AG08395 (cell line): Measurements from ENCODE around the gene DCP1B.

Source experiments
- DNase-seq: peaks from one replicate; pipeline ENCODE4 v3.0.0; 2012; ENCODE audit warnings: mixed read lengths, low spot score

Gene DCP1B

DNA sequence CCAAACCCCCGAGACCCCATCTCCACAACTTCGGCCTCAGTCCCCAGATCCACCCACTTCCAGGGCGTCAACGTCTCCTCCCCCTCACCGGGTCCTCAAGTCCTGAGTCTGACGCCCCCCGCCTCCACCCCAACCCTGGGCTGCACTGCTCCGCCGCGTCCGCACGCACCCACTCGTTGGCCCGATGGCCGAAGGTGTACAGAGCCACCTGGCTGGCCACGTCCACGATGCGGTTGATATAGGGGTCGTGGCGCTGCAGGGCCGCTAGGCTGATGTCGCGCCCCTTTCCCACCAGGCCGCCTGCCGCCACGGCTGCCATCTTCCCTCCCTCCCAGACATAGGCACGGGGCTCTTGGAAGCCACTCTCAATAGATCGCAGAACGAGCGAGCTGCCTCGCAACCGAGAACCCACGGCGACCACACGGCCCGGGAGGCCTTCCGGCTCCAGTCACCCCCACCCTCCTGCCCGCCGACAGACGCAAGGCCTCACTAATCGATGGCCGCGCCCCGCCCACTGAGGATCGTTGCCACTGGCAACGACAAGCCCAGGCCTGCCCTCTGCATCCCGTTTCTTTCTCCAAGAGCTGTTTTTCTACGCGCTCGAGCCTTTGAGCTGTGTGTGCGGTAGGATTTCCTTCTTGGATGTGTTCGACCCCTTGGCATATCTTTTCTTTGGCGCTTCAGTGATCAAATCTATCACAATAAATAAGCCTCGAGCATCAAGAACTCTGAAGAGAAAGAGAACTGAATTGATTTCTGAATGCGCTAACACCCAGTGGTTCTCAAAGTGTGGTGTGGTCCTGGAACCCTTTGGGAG, at the start of gene DCP1B:
TSS of gene DCP1B (minus strand) at position 345 of the 817 bp plus-strand sequence. CDS start at position 319, 26 bp downstream.
- DNase-seq = peak; percentile 97

DNA sequence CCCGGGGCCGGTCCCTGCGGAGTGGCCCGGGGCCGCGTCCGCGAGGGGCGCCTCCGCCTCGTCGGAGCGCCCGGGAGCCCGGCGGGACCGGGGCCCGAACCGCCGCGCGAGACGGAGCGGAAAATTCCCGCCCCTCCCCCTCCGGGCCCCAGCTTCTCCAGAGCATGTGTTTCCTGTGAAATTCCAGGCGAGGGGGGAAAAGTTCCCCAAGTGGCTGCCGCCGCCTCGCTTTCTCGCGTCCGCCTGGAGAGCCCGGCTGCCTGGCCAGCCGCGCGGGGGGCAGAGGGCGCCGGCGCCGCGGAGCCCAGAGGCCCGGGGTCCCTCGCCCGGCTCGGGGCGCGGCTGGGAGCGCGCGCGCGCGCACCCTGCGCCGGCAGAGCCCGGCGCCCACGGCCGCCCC, 49.4 kb upstream of the DCP1B start:
- peak; percentile 37 for DNase-seq

DNA sequence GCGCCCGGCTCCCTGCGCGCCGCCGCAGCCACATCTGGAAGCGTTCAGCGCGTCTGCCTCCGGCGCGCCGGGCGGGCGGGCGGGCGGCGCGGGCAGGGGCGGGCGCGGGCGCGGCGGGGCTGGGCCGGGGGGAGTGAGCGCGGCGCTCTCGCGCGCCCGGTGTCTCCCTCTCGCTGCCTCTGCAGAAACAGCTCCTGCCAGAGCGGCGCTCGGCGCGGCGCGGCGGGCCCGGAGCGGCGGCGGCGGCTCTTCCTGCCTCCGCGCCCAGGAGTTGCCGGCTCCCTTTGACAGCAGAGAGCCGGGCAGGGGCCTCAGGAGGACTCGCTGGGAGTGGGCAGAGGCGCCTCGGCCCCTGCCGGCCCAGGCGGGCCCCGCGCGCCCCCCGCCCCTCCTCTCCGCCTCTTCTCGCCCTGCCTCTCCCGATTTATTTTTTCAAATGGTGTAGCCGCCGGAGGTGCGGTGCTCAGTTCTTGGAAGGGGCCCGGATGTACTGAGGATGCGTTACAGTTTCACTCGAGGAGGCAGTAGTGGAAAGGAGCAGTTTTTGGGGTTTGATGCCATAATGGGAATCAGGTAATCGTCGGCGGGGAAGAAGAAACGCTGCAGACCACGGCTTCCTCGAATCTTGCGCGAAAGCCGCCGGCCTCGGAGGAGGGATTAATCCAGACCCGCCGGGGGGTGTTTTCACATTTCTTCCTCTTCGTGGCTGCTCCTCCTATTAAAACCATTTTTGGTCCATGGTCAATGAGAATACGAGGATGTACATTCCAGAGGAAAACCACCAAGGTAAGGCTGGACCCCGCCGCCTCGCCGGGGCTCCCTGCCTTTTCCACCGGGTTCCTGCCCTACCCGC, 48.8 kb upstream of the DCP1B start, which contains the start of gene CACNA1C:
TSS of gene CACNA1C (plus strand) at position 162 of the 853 bp plus-strand sequence. CDS start at position 738, 576 bp downstream.
- DNase-seq = peak; percentile 82

DNA sequence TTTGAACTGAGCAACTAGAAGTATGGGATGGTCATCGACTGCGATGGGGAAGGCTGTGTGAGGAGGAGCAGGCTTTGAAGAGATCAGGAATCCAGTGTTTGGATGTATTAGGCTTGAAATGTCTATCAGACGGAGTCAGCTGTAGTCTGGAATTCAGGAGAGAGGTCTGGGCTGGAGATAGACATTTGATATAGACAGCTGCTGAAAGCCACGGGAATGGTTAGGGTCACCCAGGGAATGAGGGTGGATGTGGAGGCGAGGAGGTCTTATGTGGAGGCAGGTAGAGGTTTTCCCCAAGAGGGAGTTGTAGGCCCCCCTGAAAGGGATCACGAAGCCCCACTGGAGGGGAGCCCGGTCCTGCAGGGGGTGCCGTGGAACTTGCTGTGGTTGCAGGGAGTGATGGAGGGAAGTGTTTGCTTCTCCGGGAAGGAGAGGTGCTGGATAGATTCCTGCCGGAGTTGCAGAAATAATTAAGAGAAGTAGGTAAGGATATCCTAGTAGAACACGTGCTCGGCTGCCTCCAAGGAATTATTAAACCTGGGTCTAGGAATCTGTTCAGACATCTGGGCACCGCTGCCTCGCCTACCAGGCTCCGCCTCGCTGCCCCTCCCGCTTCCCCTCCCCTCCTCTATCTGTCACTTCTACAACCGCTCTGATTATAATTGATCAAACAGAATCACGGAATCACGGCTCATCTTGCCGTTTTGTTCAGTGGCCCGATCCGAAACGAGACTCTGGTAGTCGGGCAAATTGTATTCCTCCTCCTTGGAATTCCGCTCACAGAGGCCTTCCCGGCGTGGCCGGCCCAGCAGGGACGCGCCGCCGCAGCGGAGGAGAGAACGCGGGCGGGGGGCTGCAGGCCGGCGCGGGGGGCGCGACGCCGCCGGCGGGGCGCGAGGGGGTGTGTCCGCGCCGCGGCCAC, 47.7 kb upstream of the DCP1B start:
- no peak for DNase-seq

DNA sequence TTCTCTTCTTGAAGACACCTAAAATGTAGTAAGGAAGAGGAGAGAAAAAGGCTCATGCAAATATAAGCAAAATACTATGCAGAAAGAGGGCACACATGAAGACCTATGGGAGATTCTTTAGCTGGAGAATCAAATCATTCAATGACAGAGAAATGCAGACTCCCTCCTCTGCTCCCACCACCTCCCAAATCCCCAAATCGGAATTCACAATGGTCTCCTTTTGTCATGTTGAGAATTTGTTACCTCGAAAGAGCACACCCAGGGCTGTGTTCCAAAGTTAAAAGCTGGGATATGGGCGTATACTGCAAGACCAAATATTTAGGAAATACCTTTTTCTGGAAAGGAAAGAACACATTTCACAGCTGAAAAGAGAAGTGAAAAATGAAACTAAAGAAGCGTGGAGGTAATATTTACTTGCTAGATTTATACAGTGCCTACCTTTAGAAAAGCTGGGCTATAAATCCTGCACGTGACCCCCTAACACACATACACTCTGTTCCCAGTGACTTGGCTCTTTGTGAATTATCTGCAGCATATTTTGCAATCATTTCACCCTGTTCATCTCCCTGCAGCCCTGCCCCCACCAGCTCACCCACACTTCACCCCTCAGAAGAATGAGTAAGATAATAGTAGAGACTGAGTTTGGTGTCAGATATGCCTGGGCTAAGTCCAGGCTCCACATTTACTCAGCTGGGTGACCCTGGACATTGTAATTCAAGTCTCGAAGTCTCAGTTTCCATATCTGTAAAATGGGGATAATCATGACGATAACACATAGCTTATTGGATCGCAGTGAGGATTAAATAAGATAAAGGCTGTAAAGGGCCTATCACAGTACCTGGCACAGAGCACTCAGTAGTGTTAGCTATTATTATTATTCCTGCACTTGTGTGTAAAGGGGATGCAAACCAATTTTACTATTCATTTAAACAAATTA, 45.6 kb upstream of the DCP1B start:
- DNase-seq = no peak

DNA sequence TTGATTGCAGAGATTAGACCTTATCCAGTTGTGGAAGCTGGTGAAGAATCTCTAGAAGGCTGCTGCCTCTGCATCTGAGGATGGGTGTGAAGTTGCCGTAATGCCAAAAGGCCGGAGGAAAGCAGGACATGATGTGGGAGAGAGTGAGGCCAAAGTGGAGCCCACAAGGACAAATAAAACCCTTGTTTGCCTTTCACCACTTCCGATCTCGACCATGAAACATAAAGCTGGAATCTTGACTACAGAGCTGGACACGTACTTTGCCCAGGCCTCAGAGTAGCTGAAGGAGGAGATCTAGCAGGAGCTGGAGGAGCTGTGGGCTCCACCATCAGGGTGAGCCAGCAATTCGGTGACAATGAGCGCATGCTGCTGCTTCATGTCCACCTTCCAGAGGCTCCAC, 43.5 kb upstream of the DCP1B start:
- no peak for DNase-seq

DNA sequence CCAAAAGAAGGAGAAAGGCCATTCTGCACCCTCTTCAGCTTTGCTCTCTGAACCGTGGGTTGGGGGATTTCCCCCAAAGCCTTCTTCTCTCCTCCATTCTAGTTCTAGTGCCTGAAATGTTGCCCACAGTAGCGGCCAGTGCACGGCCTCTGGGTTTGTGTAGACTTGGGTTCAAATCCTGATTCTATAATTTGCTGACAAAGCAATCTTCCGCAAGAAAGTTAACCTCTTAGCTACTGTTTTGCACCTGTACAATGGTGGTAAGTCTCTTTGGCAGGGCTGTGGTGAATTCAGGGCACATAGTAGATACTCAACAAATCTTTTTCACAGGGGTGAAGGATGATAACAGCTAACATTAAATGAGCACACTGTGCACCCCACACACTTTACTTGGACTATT, 42.7 kb upstream of the DCP1B start:
- no peak for DNase-seq

DNA sequence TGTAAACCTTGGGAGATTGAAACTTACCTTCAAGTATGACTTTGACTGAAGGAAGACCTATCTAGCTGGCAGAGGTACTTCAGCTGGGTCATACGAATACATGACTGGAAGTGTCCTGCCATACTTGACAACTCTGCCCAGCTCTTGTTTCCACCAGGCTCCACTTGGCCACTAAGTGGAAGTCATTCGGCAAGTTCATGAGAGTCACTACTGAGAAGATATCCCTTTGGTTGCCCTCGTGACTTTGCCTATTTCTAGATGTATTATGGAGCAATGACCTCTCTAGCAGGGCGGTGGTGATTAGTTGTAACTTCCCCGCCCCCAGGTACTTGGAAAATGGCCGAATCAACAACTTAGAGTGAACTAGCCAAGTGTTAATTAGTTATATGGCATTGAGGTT, 39.9 kb upstream of the DCP1B start:
- no peak for DNase-seq

DNA sequence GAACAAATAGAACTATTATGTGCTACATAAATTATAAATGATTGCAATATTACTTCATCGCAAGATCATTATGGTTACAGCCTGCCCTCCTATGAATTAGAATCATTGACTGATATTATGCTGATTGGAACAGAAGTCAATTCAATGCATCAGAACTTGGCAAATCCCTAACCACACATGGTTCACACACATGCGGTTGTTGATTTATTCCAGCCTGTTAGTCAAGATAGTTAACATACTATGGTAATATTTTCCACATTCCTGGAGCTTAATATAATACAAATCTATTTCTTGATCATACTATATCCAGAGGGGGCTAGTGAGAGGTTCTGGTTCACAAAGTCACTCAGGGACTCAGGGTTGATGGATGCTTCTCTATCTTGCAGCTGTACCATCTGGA, 38.8 kb upstream of the DCP1B start:
- no peak for DNase-seq

DNA sequence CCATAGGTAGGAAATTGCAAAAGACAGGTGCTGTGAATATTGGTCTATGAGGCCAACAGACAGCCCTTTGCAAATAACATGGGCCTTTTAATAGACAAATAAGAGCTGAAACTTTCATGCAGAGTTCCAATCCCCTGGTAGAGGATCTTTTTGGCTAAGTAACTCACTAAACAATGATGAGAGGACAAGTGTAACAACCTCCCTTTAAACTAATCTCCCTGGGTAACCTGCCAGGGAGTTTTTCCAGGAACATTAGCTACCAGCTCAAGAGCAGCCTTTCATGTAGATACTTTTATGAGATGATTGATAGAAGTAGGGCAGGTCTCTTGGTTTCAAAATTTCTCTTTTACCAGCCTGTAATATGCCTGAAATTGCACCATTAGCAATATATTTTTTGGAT, 34.8 kb upstream of the DCP1B start:
- no peak for DNase-seq

DNA sequence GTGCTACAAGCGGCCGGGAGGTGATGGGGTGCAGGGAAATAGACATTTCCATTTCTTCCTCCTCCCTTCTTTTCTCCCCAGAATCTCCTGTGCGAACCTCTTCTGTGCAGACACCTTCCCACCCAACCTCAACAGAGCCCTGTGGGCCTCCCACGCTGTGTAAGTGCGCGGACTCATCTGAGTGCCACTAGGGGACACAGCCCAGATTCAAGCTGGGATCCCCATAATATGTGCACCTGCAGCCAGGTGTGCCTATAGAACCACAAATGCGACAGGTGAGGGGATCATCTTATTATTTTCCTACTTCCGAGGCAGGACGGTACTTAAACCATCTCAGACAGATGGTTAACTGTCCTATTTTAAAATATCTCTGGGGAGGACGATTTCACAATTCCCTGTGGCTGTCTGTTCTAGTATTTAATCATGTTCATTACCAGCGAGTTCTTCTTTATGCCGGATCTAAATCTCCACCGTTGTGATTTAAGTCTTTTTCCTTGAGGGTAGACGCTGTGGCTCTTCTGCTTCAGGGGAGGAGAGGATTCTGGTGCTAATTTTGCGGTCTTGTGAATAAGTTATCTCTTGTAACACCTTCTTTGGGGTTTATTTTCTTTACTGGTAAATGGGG, 31.3 kb upstream of the DCP1B start:
- peak; percentile 12 for DNase-seq

DNA sequence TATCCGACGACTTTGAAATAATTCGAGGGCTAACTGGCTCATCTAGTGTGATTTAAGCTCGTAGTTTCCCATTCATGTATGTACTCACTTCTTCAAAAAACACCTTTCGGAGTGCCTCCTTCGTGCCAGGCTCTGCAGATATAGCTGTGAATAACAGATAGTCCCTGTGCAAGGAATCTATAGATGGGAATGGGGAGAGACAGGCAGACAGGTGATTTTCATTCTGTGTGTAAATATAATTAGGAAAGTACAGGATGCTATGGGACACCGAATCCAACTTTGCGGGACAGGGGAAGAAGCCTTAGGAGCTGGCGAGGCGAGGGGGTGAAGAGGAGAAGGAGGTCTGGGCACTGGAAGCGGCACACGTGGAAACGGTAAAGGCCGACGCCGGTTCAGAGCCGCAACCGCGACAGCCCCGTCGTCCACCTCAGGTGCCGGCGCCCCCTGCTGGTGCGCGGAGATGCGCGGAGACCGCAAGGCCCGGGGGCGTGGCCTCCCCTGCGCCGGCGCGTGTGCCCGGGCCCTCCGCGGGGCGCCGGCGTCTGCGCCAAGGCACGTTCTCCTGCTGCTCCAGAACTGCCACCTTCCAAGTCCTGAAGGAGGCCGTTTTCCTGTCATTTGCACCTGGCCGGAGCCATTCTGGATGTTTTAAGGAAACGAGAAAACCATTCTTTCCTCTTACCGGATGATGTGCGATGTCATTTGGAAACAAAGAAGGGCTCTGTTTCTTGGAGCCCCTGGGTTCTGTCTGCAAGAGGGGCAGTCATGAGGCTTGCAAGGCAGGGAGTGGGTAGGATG, 30.6 kb upstream of the DCP1B start:
- DNase-seq = peak; percentile 94

DNA sequence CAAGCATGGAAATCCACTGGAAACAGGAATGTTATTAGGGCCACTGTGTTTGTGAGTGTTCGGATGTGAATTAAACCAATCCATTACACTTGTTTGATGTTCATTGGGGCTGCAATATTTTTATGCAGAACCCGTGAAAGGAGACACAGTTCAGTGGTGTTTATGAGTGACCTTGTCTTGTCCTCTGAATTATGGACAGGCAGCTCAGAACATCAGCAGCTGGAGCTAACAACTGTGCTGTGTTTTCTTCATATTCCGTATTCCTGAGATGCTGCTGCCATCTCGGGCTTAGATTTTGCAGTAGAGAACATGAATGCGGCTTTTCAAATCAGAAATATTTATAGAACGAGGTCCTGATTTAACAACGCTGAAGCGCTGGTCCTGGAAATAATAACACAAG, 28.2 kb upstream of the DCP1B start:
- DNase-seq = no peak

DNA sequence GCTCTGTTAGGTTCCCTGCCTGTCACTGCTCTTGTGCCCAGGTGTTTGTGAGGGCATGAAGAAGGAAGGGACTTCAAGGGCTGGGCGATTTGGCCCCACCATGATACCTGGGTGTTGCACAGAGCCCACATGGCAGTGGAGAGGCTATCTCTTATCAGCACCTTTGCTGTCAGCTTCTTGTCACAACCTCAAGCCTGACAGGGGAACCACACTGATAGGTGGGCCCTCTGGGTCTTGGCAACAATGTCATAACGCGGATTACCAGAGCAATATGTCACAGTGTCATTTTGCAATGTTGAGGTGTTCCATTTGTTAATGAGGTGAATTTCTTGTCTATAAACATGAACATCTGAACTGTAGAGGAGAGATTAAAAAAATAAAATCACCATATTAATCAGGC, 25.6 kb upstream of the DCP1B start:
- DNase-seq = no peak

DNA sequence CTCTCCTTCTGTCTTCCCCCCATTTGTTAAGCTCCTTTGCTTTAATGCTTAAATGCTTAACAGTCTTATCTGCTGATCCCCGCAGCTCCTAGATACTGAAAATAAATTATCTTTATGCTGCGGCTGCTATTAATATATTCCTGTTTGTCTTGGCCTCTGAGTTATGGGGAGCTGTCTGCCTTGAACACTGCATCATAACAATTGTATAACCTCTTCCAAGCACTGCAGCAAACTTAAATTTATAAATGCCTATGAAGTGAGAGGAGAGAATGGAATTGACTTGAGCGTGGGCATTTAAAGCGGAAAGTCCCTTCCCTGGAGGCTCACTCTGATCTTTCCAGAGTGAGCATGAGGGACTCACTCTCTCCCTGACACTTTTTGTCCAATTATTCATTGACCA, 23.1 kb upstream of the DCP1B start:
- DNase-seq = no peak

DNA sequence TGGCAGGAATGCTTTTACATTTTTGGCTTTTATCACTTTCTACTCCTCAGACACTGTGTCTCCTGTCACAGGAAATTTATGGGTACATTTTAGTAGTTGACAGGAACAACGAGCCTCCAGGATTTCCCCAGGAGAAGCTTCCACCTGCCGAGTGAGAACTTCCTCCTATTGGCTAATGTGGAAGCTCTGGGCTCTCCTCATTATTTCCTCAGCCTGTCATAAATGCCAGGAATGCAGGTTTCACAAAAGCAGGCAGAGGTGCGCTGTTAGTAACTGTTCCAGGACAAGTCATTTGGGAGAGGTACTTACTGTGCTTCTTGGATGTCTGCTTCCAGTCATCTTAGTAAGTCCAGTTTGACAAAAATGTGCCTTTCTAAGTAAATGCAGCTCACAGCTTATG, 19.1 kb upstream of the DCP1B start:
- no peak for DNase-seq

DNA sequence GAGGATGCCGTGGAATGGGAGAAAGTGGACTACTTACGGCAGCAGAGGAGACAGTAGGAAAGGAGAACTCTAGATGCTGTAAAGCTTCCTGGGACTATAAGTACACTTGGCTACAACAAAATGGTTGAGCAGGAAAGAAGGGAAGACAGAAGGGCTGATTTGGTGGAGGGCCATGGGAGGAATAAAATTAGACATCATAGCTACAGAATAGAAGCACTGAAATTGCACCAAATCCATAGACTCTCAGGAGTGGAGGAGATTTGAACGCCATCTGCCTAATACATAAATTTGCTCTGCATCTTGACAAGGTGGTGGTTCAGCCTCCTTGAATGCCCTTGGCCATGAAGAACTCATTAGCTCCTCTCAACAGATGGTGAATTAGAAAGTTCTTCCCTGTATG, 16.3 kb upstream of the DCP1B start:
- no peak for DNase-seq

DNA sequence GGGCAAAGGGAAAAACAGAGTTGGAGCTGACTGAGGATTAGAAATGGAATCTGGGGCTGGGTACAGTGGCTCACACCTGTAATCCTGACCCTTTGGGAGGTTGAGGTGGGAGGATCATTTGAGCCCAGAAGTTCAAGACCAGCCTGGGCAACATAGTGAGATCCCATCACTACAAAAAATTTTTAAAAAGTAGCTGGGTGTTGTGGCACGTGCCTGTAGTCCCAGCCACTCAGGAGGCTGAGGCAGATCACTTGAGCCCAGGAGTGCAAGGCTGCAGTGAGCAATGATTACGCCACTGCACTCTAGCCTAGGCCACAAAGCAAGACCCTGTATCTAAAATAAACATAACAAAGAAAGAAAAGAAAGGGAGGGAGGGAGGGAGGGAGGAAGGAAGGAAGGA, 14.9 kb upstream of the DCP1B start:
- no peak for DNase-seq

DNA sequence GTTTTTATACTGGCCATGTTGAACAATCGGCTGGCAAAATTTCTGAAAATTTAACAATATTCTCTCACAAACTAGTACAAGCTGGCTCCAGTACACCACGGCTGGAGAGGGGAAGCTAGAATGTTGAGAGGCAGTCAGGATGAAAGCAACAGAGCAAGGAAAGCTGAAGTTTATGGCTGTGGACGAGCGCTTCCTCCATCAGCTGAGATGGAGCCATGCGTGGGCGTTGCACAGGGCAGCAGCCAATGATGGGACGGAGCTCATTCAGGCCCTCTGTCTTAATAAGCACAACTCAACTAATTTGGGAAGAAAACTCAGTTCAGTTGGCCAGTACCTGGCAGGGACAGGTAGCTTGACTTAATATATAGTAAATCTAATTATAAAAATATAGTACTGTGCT, 14.1 kb upstream of the DCP1B start:
- no peak for DNase-seq
